Measurements from ENCODE around the gene COL6A5. TPM values are rescaled to one million over a fixed set of nuclear protein-coding genes. Genes with fewer than 3 reads are reported as not detected.

Gene COL6A5
- total and polyA plus RNA-seq, 4 donors: 0.01 to 0.09 TPM; not detected in 2

GRCh38 chr3:130429713-130430023 is 84.2 kb downstream of the COL6A5 start:
- no peaks in the 10 kb centered on the region for H3K9me3 ChIP-seq (ENCODE audit: control insufficient read depth in 4 of 4, low read length in 3 of 4)
- WGBS: 48% methylated on average over 2 of the region's 2 CpGs

More at GRCh38 chr3:130429713-130430023, 84.2 kb downstream of the COL6A5 start:
- Histone ChIP-seq H3K36me3 (ENCODE audit: control insufficient read depth in 4 of 4, insufficient read depth in 3 of 4, low read depth in 1 of 4, low read length in 3 of 4) (no peaks in the 10 kb centered on the region), H3K9ac (ENCODE audit: low read depth in 1 of 2, low read length in 2 of 2) (no peak overlapping the region), H3K27me3 (ENCODE audit: control insufficient read depth in 4 of 4, insufficient read depth in 4 of 4, low read length in 3 of 4) (peaks cover 0 to 5% (median 0%) of the 10 kb centered on the region in 4 donors), H3K4me1 (ENCODE audit: control insufficient read depth in 4 of 4, insufficient read depth in 4 of 4, low read length in 3 of 4) (no peaks in the 10 kb centered on the region), H3K4me3 (ENCODE audit: low read depth in 1 of 3, low read length in 3 of 3) (no peak overlapping the region), H3K27ac (ENCODE audit: low read depth in 1 of 2, low read length in 2 of 2) (no peak overlapping the region)
- no peak for DNase-seq (ENCODE audit: low spot score)
- TF ChIP-seq RXRA (IDR thresholded peaks at IDR 0.05) (no peak), EGR1 (IDR thresholded peaks at IDR 0.05; ENCODE audit: low read depth in 2 of 2) (no peak), RAD21 (IDR thresholded peaks at IDR 0.05) (no peak), REST (IDR thresholded peaks at IDR 0.05) (no peak), YY1 (IDR thresholded peaks at IDR 0.05) (no peak), ATF3 (IDR thresholded peaks at IDR 0.05) (no peak), NR2F2 (IDR thresholded peaks at IDR 0.05) (no peak), FOXA1 (IDR thresholded peaks at IDR 0.05) (no peak), MAX (IDR thresholded peaks at IDR 0.05) (no peak), CTCF (IDR thresholded peaks at IDR 0.05; ENCODE audit: low read depth, low read length, missing input control) (no peak), TAF1 (conservative IDR thresholded peaks at IDR 0.05) (no peak), FOXA2 (IDR thresholded peaks at IDR 0.05) (no peak), HNF4A (conservative IDR thresholded peaks at IDR 0.05) (no peak), ZBTB33 (IDR thresholded peaks at IDR 0.05) (no peak), HNF4G (IDR thresholded peaks at IDR 0.05) (no peak), JUND (IDR thresholded peaks at IDR 0.05) (no peak), SP1 (IDR thresholded peaks at IDR 0.05) (no peak), GABPA (IDR thresholded peaks at IDR 0.05 in 1 of 2, conservative IDR thresholded peaks at IDR 0.05 in 1 of 2) (no peak)
